SU-DHL-6 (cell line): Measurements from ENCODE around the gene LRRC14B.

Source experiments
- EZH2phosphoT487 ChIP-seq: fragments of 200-600 bp; sonication (generic), shearing (Covaris generic); conservative IDR thresholded peaks from 2 replicates; pipeline ENCODE4 v1.6.1; 2018; ENCODE audit warnings: mild to moderate bottlenecking, antibody characterized with exemption, low read length, moderate library complexity, mixed read lengths
- TF ChIP-seq, protein P1 (sequence below): fragments of 200-600 bp; sonication (generic); IDR thresholded peaks from one replicate; pipeline ENCODE4 v1.5.1; 2017; ENCODE audit warnings: antibody characterized with exemption, mild to moderate bottlenecking, low read length, moderate library complexity; ENCODE audit not compliant: insufficient read depth, poor library complexity, severe bottlenecking

DNA sequence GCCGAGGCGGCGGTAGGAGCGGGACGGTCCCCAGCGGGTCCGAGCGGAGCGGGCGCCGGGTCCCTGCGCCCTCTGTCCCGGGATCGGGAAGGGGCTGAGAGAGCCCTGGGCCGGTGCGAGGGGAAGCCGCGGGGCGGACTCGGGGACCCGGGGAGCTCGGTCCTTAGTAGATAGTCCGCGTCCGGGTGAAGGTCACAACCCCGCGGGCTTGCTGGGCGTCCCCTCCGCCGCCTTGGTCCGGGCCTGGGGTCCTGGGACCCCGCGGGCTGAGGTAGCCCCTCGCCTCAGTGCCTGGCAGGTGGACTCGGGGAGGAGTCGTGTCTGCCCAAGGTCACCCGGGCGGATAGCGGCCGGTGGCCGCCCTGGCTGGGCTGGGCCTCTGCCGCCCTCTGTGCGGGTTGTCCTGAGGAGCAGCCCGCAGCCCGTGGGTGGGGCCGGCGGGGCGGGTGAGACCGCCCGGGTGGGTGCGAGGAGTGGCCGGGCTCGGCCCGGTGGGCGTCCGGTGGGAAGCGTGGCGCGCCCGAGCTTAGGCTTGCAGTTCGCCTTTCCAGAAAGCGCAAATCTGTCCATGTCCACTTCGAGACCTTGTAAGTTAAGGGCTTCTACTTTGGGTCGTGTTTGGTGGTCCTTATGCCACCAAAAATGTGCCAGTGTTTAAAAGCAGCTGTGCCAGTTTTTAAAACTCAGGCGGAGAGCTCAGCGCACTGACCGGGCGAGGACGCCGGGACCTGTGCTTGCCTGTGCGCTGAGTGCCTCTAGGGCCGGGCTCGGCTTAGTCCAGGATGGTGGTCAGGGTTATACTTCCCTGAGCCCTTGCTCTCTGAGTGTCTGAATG is 27.4 kb downstream of the LRRC14B start:
- TF ChIP-seq, protein P1, sequence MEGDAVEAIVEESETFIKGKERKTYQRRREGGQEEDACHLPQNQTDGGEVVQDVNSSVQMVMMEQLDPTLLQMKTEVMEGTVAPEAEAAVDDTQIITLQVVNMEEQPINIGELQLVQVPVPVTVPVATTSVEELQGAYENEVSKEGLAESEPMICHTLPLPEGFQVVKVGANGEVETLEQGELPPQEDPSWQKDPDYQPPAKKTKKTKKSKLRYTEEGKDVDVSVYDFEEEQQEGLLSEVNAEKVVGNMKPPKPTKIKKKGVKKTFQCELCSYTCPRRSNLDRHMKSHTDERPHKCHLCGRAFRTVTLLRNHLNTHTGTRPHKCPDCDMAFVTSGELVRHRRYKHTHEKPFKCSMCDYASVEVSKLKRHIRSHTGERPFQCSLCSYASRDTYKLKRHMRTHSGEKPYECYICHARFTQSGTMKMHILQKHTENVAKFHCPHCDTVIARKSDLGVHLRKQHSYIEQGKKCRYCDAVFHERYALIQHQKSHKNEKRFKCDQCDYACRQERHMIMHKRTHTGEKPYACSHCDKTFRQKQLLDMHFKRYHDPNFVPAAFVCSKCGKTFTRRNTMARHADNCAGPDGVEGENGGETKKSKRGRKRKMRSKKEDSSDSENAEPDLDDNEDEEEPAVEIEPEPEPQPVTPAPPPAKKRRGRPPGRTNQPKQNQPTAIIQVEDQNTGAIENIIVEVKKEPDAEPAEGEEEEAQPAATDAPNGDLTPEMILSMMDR, result no peak
- TF ChIP-seq EZH2phosphoT487, result no peak
